DMS153 treated with DMSO at 0.1 percent for 48 hours (cell line): Measurements from ENCODE around the gene CLDN18.

Experiments
- DNase-seq: peaks from one replicate; lab custom pipeline; 2025; ENCODE audit not compliant: unreplicated experiment; lab: John Stamatoyannopoulos, UW

The CLDN18 gene

GRCh38 chr3:138009476-138010272 lies at the start of gene CLDN18:
Gene CLDN18 (plus strand): TSS chr3:138010165. CDS start chr3:138010226, 61 bp downstream.
- DNase-seq: no peak

- DNase-seq: no peak
These were observed 47.7 kb upstream of the CLDN18 start for GRCh38 chr3:137962251-137962650.

DNA sequence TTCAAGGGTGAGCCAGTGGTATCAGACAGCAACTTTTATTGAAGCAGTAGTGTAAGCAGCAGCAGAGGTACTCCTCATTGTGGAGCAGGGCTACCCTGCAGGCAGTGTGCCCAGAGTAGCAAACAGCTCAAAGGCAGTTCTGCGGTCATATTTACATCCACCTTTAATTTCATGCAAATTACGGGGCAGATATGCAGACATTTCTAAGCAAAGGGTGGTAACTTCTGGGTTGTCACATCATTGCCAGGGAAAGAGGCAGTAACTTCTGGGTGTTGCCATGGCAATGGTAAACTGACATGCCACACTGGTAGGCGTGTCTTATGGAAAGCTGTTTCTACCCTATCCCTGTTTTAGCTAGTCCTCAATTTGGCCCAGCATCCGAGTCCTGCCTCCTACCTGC lies 46.5 kb upstream of the CLDN18 start:
- no peak for DNase-seq

DNA sequence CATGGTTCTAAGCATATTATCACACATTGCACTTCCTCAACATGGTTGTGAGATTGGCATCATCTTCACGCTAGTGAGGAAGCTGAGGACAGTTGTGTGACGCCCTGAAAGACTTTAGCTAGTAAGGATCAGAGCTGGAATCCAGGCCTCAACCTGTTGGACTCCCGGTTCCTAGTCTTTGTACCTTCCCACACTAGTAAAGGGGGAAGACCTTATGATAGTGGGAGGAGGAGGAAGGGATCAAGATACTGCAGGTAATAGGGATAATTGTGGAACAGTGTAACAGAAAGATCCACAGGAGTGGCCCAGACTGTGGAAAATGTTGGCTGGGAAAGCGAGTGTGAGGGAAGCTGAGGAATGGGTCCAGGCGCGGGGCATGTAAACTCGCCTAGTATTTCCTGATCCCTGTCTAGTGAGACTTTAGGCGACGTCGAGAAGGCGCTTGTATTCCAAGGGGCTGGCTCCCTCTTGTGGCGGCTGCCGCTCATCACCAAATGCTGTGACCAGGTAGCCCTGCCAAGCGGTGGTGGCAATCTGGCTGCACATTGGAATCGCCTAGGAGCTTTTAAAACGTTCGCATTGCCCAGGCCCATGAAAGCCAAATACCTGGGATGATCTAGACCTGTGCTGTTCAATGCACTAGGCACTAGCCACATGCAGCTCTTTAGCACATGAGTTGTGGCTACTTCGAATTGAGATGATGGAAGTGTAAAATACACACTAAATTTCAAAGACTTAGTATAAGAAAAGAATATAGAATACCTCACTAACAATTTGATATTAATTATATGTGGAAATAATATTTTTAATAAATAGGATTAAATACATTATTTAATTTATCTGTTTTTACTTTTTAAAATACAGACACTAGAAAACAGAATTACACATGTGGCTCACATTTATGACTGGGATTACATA lies 38.8 kb upstream of the CLDN18 start:
- DNase-seq: peak; percentile 37

- no peak for DNase-seq
These were observed 37.6 kb upstream of the CLDN18 start for GRCh38 chr3:137972396-137972795.

GRCh38 chr3:137978328-137978727 lies 31.6 kb upstream of the CLDN18 start:
- DNase-seq: no peak

- DNase-seq: peak; percentile 11
These were observed 22.2 kb upstream of the CLDN18 start for GRCh38 chr3:137987723-137988122.

- DNase-seq: peak; percentile 30
These were observed 21.8 kb upstream of the CLDN18 start for GRCh38 chr3:137988152-137988551.

GRCh38 chr3:137988982-137989381 lies 21.0 kb upstream of the CLDN18 start:
- no peak for DNase-seq

DNA sequence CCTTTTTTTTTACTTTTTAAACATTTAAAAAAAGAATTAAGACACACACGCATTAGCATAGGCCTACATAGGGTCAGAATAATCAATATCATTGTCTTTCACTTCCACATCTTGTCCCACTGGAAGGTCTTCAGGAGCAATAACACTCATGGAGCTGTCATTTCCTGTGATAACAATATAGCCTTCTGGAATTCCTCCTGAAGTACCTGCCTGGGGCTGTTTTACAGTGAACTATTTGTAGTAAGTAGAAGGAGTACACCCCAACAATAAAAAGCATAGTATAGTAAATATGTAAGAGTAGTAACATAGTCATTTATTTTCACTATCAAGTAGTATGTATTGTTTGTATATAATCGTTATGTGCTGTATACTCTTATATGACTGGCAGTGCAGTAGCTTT lies 19.5 kb upstream of the CLDN18 start:
- no peak for DNase-seq

DNA sequence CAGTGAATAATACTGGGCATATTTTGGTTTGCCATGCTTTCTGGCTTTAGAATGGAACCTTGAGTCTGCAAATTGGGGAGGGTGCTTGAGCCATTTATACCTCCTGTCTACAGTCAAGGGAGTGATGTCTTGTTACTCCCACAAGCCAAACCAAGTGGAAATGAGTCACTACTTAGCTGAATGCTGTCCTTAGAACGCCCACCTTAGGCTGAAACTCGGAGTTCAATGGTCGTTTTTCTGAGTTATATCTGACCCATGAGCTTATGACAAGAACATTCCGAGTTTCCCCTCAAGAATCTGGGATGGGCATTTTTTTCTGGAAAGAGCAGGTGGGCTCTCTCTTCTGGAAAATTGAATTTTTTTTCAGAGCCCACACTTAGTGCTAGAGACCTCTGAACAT lies 17.4 kb upstream of the CLDN18 start:
- no peak for DNase-seq

GRCh38 chr3:137998121-137999042 lies 11.6 kb upstream of the CLDN18 start:
- DNase-seq: no peak

DNA sequence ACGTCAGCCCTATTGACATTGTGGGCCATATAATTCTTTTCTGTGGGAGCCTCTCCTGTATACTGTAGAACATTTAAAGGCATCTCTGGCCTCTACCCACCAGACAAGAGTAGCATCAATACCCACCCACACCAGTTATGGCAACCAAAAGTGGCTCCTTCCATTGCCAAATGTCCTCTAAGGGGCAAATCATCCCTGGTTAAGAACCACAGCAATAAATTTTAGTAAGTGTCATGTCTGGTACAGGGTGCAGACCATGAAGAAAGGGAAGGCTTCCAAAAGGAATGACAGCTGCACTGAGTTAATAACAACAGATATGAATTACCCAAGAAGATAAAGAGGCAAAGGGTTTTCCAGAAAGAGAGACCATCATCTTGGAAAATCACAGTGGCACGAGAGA lies 6.9 kb upstream of the CLDN18 start:
- DNase-seq: no peak

- DNase-seq: no peak
These were observed 4.3 kb upstream of the CLDN18 start for GRCh38 chr3:138005627-138006026.

- no peak for DNase-seq
These were observed 2.1 kb upstream of the CLDN18 start for GRCh38 chr3:138007898-138008297.

GRCh38 chr3:138010273-138010590 lies 267 bp downstream of the CLDN18 start:
- DNase-seq: no peak

GRCh38 chr3:138011722-138012121 lies 1.8 kb downstream of the CLDN18 start:
- DNase-seq: no peak

GRCh38 chr3:138012526-138012925 lies 2.6 kb downstream of the CLDN18 start:
- no peak for DNase-seq

- DNase-seq: no peak
These were observed 6.1 kb downstream of the CLDN18 start for GRCh38 chr3:138016065-138016464.

- no peak for DNase-seq
These were observed 9.5 kb downstream of the CLDN18 start for GRCh38 chr3:138019281-138020069.
